GM23338 (cell line): ENCODE measurements around the gene RAB44.

Experiments
- EZH2 ChIP-seq: fragments of 200-600 bp; sonication (generic); IDR thresholded peaks from one replicate; pipeline ENCODE4 v1.8.0; 2017; ENCODE audit warnings: antibody characterized with exemption, mild to moderate bottlenecking, low read depth; ENCODE audit not compliant: unreplicated experiment
- EZH2phosphoT487 ChIP-seq: fragments of 200-600 bp; sonication (generic); IDR thresholded peaks from one replicate; pipeline ENCODE4 v1.8.1; 2018; ENCODE audit warnings: antibody characterized with exemption; ENCODE audit not compliant: unreplicated experiment
- REST ChIP-seq: IDR thresholded peaks from one replicate; pipeline ENCODE4 v1.6.1; 2018; ENCODE audit warnings: antibody characterized with exemption; ENCODE audit not compliant: unreplicated experiment
- ZNF114 ChIP-seq: fragments of 250-450 bp; sonication (Bioruptor Pico); IDR thresholded peaks from 2 replicates; pipeline ENCODE4 v1.5.0; 2020; ENCODE audit warnings: mild to moderate bottlenecking, moderate library complexity
- TF ChIP-seq, protein P1 (sequence below), 2 experiments: fragments of 200-600 bp in 1 of 2; sonication (generic) in 1 of 2; conservative IDR thresholded peaks; 2 replicates each; pipeline versions ENCODE4 v1.5.1 to v1.6.1; 2016 to 2017; ENCODE audit warnings: antibody characterized with exemption in 2 of 2, low read depth in 2 of 2, mild to moderate bottlenecking in 2 of 2, moderate library complexity in 1 of 2

- TF ChIP-seq, protein P1, sequence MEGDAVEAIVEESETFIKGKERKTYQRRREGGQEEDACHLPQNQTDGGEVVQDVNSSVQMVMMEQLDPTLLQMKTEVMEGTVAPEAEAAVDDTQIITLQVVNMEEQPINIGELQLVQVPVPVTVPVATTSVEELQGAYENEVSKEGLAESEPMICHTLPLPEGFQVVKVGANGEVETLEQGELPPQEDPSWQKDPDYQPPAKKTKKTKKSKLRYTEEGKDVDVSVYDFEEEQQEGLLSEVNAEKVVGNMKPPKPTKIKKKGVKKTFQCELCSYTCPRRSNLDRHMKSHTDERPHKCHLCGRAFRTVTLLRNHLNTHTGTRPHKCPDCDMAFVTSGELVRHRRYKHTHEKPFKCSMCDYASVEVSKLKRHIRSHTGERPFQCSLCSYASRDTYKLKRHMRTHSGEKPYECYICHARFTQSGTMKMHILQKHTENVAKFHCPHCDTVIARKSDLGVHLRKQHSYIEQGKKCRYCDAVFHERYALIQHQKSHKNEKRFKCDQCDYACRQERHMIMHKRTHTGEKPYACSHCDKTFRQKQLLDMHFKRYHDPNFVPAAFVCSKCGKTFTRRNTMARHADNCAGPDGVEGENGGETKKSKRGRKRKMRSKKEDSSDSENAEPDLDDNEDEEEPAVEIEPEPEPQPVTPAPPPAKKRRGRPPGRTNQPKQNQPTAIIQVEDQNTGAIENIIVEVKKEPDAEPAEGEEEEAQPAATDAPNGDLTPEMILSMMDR (conservative IDR thresholded peaks at IDR 0.05; ENCODE audit: low read depth in 2 of 2) = no peak
- TF ChIP-seq EZH2 = no peak
- no peak for TF ChIP-seq REST
- no peak for TF ChIP-seq EZH2phosphoT487
- no peak for TF ChIP-seq ZNF114 (CRISPR knock-in tag)
Measured at GRCh38 chr6:36772397-36772796, 74.8 kb downstream of the RAB44 start.
